ENCODE results near the gene CCN5.
"Not testable (repeated sequence)": the region's sequence is repeated elsewhere in the genome, so short reads cannot be mapped to it uniquely, and the experiment has no call there.

CCN5 gene

DNA sequence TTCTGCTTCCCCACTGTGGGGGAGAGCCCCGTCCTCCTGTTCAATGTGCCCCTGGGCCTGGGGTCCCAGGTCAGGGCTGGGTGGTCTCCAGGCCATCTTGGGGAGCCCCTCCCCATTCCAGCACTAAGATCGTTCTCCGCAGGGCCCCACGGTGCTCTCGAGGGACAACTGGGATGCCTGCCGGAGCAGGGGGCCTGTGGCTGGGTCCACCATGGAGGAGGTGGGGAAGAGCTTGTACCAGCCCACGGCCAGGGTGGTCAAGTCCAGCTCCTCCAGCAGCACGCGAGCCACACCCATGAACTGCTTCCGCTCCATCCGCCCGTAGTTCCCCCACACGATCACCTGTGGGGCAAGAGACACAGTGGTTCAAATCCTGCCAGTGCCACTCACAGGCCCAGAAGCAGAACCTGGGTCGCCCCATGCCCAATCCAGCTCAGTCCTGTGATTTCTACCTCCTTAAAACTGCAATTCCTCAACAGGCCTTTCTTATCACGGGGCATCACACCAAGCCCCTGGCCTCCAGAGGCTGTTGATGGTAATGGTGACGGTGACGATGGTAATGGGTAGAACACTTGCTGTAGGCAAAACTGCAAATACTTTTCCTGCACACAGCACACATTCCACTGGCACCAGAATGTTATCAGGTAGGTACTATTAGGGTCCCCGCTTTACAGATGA is 41.0 kb downstream of the CCN5 start:
- DNase-seq (ENCODE audit: low read depth in 2 of 3, low spot score in 2 of 3), result no peak

DNA sequence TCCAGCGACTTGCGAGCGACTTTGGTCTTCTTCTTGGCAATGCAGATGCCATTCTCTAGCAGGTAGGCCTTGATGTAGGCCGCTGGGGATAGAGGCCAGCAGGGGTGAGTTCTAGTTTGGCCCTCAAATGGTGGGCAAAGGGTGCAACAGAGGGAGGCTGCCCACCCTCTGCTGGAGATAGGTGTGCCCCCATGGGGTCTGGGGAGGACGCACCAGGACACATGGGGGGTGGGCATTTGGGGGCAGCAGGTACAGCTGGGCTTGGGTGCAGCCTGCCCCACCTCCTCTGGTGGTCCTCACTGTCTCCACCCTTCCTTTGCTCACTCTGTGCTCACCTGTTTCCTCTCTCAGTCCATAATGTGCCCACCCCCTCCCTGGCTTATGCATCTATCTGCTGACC is 41.8 kb downstream of the CCN5 start:
- no peak for DNase-seq (ENCODE audit: low read depth in 2 of 3, low spot score in 2 of 3)

DNA sequence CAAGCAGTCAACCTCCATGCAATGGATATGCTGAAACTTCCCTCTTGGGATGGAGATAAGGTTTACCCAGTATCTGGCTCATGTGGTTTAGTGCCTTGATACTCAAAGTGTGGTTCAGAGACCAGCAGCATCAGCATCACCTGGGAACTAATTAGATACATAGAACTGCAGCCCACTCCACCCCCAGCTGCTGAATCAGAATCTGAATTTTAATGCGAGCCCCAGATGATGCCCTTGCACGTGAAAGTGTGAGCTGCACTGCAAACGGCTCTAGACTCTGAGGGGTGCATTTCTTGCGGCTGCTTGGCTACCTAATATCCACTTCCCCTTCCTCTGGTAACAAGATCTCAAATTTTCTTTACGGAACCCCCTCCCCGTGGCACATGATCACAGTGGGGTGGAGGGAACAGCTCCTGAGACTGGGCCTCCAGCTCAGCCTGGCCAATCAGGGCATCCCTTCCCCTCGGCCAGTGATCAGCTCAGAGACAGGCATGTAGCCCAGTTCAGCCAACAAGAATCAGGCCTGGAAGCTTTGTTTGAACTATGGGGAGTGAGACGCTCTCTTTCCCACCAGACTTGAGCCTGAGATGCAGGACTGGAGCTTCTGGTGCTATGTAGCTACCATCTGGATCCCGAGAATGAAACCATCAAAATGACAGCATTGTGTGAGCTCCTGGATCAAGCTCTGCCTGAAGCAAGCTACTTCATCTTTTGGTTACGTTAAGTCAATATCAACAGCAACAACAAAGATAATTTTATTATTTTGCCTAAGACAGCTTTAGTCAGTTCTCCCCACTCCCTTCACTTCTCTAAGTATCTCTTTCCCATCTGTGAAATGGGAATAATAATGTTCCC is 43.3 kb downstream of the CCN5 start:
- DNase-seq (ENCODE audit: low read depth in 2 of 3, low spot score in 2 of 3), result no peak

DNA sequence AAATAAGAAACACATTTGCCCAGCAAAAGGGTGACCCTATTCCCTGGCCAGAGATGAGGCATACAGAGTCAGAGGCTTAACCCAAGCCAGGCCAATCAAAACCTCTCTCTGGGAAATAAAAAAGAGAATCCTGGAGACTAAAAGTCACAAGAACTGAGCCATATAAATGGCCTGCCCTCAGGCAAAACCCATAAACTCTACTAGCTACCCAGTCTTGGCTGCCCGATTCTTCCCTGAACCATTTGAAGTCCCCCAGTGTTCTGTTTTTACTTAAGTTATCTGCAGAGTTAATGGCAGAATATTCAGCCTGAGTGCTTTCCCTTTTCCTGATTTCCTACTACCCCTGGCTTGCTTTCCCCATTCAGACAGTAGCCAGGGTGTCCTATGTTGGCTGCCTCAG is 44.4 kb downstream of the CCN5 start:
- DNase-seq (ENCODE audit: low read depth in 2 of 3, low spot score in 2 of 3), result no peak

DNA sequence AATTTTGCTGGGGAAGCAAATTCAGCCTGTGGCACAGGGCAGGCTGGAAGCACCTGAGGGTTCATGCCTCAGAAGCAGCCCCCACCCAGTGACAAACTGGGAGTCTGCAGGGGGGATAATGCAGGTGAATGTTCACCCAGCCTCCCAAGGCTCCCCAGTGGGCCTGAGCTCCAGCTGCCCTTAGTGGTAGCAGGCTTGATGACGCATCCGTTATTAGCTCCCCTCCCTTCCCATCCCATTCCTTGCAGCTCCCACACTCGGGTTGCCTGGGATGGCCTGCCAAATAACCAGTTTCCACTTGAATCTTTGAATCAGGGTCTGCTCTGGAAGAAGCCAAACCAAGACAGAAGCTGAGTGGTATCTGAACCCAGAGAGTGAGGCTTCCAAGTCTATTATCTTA is 46.3 kb downstream of the CCN5 start:
- DNase-seq (ENCODE audit: low read depth in 2 of 3, low spot score in 2 of 3), result no peak

DNA sequence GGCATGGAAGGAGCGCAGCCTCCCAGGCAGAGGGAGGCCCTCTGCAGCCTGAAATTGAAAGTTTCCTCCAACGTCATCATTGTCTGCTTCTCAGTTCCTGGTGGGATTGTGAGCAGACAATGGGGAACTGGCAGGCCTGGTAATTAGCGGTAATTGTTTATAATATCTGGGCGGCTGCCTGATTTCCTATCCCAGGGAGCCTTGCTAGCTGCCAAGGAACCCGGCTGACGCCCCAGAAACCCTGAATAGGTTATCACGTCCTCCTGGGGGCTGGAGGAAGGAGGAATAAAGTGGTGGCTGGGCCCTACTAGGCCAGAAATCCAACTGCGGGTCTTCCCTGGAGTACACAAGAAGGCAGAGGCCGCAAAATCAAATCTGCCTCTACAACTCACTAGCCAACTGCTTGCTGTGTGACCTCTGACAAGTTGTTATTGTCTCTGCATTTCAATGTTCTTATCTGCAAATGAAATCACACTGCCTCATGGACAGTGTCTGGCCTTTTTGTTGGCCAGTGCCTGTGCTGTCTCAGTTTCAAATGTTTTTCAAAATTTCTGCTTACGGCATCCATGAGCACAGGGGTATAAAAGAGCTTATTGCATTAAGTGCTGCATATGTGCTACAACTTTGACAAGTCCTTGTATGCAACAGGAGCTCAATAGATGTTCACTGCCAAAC is 47.4 kb downstream of the CCN5 start:
- no peak for DNase-seq (ENCODE audit: low read depth in 2 of 3, low spot score in 2 of 3)

DNA sequence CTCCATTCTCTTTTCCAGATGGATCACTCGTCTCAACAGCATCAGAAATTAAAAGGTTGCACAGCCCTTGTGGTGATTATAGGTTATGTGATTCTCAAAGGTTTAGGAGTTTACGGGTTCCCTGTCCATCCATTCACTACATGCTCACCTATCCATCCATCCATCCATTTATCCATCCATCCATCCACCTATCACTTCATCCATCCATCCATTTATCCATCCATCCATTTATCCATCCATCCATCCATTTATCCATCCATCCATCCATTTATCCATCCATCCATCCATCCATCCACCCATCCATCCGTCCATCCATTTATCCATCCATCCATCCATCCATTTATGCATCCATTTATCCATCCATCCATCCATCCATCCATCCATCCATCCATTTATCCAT is 48.6 kb downstream of the CCN5 start:
- DNase-seq (ENCODE audit: low read depth in 2 of 3, low spot score in 2 of 3), result not testable (repeated sequence)

DNA sequence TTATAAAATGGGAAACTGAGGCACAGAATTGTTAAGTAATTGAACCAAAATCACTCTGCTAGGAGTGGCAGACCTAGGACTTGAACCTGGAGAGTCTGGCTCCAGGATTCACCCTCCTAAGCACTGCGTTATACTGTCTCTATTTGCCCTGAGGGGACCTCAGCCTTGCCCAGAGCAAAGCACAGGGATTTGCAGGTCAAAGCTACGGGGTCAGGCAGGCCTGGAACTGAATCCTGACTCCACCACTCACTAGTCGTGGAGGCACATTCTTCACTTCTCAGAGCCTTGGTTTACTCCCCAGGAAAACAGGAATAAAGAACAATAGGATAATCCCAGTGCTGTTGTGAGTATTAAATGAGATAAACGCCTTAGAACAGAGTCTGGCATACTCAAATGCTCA is 49.9 kb downstream of the CCN5 start:
- DNase-seq (ENCODE audit: low read depth in 2 of 3, low spot score in 2 of 3), result no peak

DNA sequence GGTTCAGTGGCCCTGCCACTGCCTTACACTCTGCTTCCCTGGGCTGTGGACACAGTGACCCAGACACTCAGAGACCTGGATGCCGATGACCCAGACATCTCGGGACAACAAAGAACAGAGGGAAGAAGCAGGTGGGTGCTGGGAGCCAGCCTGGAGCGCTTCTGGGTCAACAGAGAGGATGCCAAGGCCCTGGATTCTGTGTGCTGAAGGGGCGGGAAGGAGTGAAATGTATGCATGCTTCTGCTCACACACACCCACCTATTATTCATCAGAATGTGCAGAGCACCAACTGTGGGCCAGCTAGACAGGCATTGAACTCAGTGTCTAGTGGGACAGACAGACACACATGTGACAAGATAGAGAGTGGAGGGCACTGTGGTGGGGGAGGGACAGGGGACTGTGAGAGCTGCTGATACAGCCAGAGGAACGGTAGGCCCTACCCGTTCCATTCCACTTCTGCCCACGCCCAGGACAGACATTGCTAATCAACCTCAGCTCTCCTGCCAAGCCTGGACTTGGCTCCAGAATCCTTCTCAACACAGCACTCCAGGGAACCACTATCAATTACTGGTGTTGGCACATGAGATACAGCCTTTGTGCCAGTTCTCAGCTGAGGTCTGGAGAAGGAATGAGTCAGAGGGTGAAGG is 50.7 kb downstream of the CCN5 start:
- DNase-seq (ENCODE audit: low read depth in 2 of 3, low spot score in 2 of 3), result no peak

DNA sequence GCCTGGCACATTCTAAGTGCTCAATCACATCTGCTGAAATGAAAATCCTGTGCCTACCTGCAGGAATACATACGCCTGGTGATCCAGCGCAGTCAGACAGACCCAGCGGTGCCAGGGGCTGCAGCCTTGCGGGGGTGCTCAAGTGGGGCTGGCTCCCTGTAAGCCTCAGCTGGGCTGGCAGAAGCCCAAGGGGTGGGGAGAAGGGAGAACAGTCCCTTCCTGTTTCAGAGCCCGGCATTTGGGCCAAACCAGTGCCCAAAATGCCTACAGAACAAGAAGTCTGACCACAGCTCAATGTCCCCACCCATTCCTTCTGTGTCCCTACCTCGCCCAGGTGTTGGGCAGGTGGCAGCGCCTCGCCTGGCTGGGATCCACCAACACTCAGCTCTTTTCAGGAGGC is 53.1 kb downstream of the CCN5 start:
- no peak for DNase-seq (ENCODE audit: low read depth in 2 of 3, low spot score in 2 of 3)

DNA sequence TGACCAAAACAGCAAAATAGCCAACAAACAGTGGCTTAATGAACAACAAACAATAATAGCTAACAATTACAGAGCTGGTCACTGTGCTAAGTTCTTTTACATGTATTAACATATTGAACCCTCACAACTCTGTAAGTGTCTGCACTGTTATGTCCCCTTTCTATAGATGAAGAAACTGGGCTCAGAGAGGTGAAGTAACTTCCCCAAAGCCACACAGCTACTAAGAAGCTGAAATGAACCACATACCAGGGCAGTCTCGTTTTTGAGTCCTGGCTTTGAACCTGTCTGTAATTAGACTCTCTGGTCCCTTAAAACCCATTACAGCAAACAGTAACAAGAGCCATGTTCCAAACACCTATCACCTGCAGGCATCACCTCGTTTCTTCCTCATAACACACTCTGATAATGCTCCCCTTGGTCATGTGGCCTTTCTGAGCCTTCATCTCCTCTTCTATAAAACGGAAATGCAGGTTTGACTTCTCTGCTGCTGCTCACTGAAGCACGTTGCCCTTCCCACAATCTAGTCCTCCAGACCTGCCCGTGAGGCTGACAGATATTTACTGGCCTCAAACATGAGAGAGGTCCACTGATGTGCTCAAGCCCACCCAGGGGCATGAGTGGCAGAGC is 53.8 kb downstream of the CCN5 start:
- no peak for DNase-seq (ENCODE audit: low read depth in 2 of 3, low spot score in 2 of 3)

DNA sequence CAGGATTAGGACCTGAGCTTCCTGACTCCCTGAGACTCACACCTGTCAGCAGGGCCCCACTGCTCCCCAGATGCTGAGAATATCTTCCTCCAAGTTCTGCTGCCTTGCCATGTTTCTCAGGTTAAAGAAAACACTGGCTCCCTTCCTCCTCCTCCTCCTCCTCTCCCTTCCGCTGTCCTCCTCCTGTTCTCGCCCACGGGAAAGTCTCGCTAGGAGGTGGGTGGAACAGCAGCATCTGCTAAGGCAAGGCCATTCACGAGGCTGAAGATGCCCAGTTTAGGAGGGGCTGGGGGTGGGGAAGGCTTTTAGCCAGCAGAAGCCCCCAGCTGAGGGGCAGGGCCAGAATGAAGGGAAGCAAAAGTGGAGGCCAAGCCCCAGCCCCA is 54.3 kb downstream of the CCN5 start:
- no peak for DNase-seq (ENCODE audit: low read depth in 2 of 3, low spot score in 2 of 3)

DNA sequence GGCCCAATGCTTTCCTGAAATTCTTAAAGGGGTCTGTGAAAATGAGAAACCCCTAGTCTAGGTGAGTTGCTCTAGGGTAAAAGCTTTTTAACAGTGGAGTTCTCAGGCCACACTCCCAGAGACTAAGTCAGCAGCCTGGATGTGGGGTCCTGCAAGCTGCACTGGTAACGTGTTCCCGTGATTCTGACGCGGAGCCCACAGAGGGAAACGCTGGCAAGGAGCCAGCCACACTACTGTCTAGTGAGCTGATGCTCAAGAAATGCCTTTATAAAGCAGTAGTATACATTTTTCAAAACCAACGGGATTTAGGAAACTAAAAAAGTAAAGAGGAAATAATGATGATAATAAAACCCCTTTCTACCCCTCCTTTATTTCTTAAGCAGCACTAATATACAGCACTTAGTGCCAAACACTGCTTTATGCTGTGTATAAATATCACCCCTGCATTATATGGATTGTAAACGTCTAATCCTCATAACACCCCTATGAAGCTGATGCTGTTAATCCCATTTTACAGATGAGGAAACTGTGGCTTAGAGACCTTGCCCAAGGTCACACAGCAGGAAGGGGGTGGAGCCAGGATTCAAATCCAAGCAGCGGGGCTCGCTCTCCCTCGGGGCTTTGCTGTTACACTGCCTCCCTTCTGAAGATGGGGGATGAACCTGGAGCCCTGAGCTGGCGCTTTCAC is 55.5 kb downstream of the CCN5 start:
- no peak for DNase-seq (ENCODE audit: low read depth in 2 of 3, low spot score in 2 of 3)

DNA sequence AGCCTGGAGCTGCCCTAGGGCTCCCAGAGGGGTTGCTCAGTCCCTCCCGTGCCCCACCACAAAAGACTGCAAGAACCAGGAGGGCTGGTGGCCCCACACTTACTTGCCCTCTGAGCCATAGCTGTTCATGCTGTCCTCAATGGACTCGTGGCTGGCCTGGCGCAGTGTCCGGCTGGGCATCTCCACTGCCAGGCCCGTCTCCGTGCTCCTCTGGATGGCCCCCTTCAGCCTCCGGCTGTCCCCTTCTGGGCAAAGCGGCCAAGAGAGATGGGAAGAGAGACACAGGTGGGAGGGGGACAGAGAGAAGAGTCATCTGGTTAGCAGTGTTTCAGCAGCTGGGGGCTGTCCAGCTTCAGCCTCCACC is 56.0 kb downstream of the CCN5 start:
- no peak for DNase-seq (ENCODE audit: low read depth in 2 of 3, low spot score in 2 of 3)

DNA sequence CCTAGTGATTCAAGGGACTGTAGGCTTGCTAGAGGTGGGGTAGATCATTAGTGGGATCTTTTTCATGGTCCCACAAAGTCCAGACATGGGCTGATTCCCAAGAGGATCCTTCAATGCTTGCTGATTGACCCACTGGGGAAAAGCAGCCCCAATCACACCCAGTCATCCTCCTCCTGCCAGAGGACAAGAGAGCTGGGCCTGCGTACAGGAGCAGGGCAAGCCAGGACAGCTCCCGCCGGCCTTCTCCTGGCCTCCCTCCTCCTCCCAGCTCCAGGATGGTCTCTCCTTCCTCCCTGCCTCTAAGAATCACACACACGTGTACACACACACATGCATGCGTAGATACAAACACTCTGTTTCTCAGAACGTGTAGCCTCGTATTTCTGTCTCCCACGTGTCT is 57.5 kb downstream of the CCN5 start:
- no peak for DNase-seq (ENCODE audit: low read depth in 2 of 3, low spot score in 2 of 3)

DNA sequence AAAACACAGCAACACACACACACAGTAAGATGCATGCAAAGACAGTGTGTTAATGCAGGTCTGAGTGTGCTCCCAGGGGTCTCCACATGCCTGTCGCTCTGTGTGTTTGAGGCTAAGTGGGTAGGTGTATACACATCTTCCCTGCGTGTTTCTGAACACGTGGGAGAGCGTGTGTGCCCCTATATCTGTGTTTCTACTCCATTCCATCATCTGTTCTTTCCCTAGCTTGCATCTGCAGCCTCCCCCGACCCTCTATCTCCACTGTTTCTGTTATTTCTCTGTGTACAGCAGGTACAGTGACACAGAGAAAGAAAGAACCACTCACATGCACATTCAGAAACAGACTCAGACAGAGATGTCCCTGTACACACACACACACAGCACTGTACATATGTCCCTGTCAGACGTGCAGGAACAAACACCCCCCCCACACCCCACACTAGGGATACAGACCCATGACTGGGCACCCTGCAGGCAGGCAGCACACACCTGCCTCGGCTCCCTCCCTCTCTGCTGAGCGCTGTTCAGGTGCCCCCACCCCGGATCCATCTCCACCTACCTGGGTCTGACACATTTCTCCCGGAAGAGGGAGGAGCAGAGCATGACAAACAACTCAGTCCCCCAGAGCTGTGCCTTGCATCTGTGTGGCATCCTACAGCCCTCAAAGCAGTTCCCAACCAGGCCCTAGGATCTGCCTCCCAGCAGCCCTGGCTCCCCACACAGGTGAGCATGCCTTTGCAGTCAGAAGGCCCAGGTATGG is 58.1 kb downstream of the CCN5 start:
- no peak for DNase-seq (ENCODE audit: low read depth in 2 of 3, low spot score in 2 of 3)

DNA sequence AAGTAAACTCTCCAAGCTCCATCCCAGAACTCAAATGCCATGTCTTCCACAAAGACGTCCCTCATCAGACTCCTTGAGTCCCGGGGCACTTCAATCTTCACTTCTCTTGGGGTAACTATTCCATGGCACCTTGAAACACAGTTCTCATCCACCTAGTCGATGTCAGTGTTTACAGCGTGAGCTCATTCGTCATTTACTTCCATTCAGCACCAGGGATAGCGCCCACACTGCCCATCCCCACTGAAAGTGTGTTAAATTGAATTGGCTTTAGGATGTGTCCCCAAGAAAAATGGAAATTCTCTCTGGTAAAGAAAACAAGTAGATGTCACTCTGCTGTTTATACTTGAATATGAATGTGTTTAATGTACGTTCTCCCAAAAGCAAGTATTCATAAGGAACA is 61.8 kb downstream of the CCN5 start:
- DNase-seq (ENCODE audit: low read depth in 2 of 3, low spot score in 2 of 3), result no peak

Measured in activated CD8-positive, alpha-beta memory T cell treated with anti-CD3 and anti-CD28 coated beads for 48 hours (primary cell).